Activated CD8-positive, alpha-beta memory T cell treated with anti-CD3 and anti-CD28 coated beads, Interleukin-2, amount 10 ng/mL, durations not matched to agents 7 days and 5 days (primary cell): ENCODE measurements around the gene TRPM2. TPM values are rescaled to one million over a fixed set of nuclear protein-coding genes. Genes with fewer than 3 reads are reported as not detected.
"Not testable (repeated sequence)": the region's sequence is repeated elsewhere in the genome, so short reads cannot be mapped to it uniquely, and the experiment has no call there.

Experiments used
- ATAC-seq: fragments of 150-1000 bp; cut with Tn5 transposase; one replicate; pipeline ENCODE4 v1.10.0; 2021; ENCODE audit warnings: moderate library complexity
- CTCF ChIA-PET: fragments of 350-600 bp; sonication (Branson Sonifier 250); formaldehyde crosslinking; loops from one replicate; lab custom pipeline; 2021; ENCODE audit warnings: antibody characterized with exemption; lab: Charles Lee
- DNase-seq: peaks from one replicate; pipeline ENCODE4 v3.0.0-alpha.2; 2020
- H3K27ac Mint-ChIP-seq: one replicate; pipeline ENCODE4 v1.8.0; 2021; ENCODE audit warnings: mild to moderate bottlenecking, mixed read lengths
- H3K27me3 Mint-ChIP-seq: one replicate; pipeline ENCODE4 v1.8.0; 2021; ENCODE audit warnings: mixed read lengths
- H3K36me3 Mint-ChIP-seq: one replicate; pipeline ENCODE4 v1.8.0; 2021; ENCODE audit warnings: mild to moderate bottlenecking, mixed read lengths
- H3K4me1 Mint-ChIP-seq: one replicate; pipeline ENCODE4 v1.8.0; 2021; ENCODE audit warnings: mixed read lengths
- H3K4me3 Mint-ChIP-seq: one replicate; pipeline ENCODE4 v1.8.0; 2021; ENCODE audit warnings: mild to moderate bottlenecking, moderate library complexity, mixed read lengths
- H3K9me3 Mint-ChIP-seq: one replicate; pipeline ENCODE4 v1.8.0; 2022; ENCODE audit warnings: low read depth, mixed read lengths
- total RNA-seq, 2 experiments: library from RNA; stranded (reverse); gene quantifications; one replicate each; pipeline ENCODE4 v1.2.3, GENCODE V29; 2021

Gene TRPM2
- total RNA-seq, 2 experiments from 2014 or later: 21.2 to 32.7 TPM

- peaks cover 2% of the 10 kb centered on the region for H3K4me1 Mint-ChIP-seq
- CTCF ChIA-PET: no interaction called here
- H3K36me3 Mint-ChIP-seq: peaks cover 5% of the 10 kb centered on the region
- no peak for ATAC-seq
- H3K9me3 Mint-ChIP-seq: no peaks in the 10 kb centered on the region
- DNase-seq: peak; percentile 34
- H3K27ac Mint-ChIP-seq: no peak overlapping the region
- no peaks in the 10 kb centered on the region for H3K27me3 Mint-ChIP-seq
- H3K4me3 Mint-ChIP-seq: no peak overlapping the region
These were observed 46.8 kb downstream of the TRPM2 start for GRCh38 chr21:44399955-44400790.

DNA sequence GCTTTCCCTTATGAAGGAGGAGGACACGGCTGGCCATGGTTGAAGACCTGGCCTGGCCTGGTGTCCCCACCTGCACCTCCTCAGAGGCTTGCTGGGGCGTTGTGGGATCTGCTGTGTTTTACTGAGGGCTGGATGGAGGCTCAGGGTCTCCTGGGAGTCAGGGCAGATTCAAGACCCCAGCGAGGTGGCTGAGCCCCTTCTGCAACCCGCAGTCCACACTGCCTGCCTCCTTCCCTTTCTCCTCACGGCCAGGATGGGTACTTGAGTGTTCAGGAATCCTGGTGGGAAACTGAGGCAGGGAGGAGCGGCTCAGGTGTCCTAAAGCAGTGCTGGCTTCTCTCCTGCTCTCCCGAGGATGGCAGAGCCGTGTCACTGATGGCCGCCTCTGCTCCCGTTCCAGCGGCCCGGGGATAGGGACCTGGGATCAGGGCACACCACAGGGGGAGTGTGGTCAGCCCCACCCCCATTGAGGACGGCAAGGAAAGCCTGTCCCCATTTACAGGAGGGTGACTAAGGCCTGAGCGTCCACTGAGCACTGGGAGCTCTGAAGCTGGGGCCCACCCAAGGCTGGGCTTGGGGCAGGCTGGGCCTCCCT lies 47.5 kb downstream of the TRPM2 start:
- Mint-ChIP-seq H3K4me3 (no peak overlapping the region), H3K36me3 (peaks cover 7% of the 10 kb centered on the region), H3K9me3 (no peaks in the 10 kb centered on the region)

GRCh38 chr21:44401386-44402160 lies 48.2 kb downstream of the TRPM2 start:
- Mint-ChIP-seq H3K4me1 (no peaks in the 10 kb centered on the region), H3K9me3 (peaks cover 2% of the 10 kb centered on the region), H3K4me3 (no peak overlapping the region), H3K36me3 (peaks cover 13% of the 10 kb centered on the region), H3K27me3 (no peaks in the 10 kb centered on the region), H3K27ac (no peak overlapping the region)
- ATAC-seq (no peak), DNase-seq (peak; percentile 30)
- CTCF ChIA-PET: no interaction called here

More for the DNA sequence above, 47.5 kb downstream of the TRPM2 start:
- no peaks in the 10 kb centered on the region for H3K4me1 Mint-ChIP-seq
- CTCF ChIA-PET: no interaction called here
- no peak for ATAC-seq
- DNase-seq: peak; percentile 37
- H3K27ac Mint-ChIP-seq: no peak overlapping the region
- H3K27me3 Mint-ChIP-seq: no peaks in the 10 kb centered on the region

GRCh38 chr21:44402323-44403105 lies 49.1 kb downstream of the TRPM2 start:
- no peak for ATAC-seq
- Mint-ChIP-seq H3K36me3 (peaks cover 18% of the 10 kb centered on the region), H3K27ac (no peak overlapping the region), H3K4me1 (peaks cover 2% of the 10 kb centered on the region), H3K27me3 (no peaks in the 10 kb centered on the region), H3K4me3 (no peak overlapping the region), H3K9me3 (peaks cover 3% of the 10 kb centered on the region)
- DNase-seq: peak; percentile 36
- CTCF ChIA-PET: no interaction called here

GRCh38 chr21:44403106-44404020 lies 49.9 kb downstream of the TRPM2 start:
- CTCF ChIA-PET: no interaction called here
- DNase-seq (peak; percentile 21), ATAC-seq (no peak)
- Mint-ChIP-seq H3K27ac (no peak overlapping the region), H3K9me3 (peaks cover 4% of the 10 kb centered on the region), H3K27me3 (no peaks in the 10 kb centered on the region), H3K4me3 (no peak overlapping the region), H3K36me3 (peaks cover 21% of the 10 kb centered on the region), H3K4me1 (peaks cover 3% of the 10 kb centered on the region)

DNA sequence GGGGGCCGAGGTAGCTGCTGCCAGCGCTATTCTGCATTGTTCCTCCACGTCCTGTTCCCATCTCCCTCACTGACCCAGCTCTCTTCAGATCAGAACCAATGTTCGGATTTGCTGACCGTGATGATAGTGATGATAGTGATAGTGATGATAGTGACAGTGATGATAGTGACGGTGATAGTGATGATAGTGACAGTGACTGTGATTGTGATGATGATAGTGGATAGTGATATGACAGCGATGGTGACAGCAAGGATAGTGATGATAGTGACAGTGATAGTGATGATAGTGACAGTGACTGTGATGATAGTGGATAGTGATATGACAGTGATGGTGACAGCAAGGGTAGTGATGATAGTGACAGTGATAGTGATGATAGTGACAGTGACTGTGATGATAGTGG lies 51.1 kb downstream of the TRPM2 start:
- H3K27me3 Mint-ChIP-seq, H3K4me3 Mint-ChIP-seq, DNase-seq, H3K27ac Mint-ChIP-seq, H3K4me1 Mint-ChIP-seq, ATAC-seq, H3K9me3 Mint-ChIP-seq, CTCF ChIA-PET: not testable (repeated sequence)
- peaks cover 29% of the 10 kb centered on the region for H3K36me3 Mint-ChIP-seq

DNA sequence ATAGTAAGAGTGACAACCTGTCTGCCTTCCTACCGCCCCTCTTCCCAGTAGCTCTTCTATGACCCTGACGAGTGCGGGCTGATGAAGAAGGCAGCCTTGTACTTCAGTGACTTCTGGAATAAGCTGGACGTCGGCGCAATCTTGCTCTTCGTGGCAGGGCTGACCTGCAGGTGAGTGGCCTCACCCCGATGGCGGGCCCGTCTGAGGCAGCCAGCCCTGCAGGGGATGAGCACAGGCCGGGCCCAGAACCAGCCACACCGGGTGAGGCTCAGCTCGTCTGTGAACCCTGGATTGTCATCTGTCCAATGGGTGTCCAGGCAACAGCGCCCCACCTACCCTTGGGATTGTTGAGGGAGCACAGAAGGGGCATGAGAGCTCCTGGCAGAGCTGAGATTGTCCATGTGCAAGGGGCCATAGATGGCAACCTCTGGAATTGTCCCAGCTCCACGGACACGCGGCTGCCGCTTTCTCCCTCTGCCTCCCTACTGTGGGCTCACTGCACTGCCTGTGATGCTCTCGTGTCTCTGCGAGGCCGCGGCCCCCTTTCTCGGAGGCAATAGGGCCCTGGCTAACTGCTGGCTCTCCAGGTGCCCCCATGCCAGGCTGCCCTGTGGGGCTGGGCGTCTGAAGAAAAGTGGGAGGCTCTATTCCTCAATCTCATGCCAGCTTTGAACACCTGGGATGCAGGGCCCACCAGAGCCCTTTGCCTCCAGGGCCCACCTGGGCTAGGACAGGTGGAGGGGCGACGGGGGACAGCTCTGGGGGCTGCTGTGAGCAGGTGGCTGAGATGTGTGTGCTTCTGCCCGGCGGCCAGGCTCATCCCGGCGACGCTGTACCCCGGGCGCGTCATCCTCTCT lies 51.9 kb downstream of the TRPM2 start:
- ATAC-seq: no peak

DNA sequence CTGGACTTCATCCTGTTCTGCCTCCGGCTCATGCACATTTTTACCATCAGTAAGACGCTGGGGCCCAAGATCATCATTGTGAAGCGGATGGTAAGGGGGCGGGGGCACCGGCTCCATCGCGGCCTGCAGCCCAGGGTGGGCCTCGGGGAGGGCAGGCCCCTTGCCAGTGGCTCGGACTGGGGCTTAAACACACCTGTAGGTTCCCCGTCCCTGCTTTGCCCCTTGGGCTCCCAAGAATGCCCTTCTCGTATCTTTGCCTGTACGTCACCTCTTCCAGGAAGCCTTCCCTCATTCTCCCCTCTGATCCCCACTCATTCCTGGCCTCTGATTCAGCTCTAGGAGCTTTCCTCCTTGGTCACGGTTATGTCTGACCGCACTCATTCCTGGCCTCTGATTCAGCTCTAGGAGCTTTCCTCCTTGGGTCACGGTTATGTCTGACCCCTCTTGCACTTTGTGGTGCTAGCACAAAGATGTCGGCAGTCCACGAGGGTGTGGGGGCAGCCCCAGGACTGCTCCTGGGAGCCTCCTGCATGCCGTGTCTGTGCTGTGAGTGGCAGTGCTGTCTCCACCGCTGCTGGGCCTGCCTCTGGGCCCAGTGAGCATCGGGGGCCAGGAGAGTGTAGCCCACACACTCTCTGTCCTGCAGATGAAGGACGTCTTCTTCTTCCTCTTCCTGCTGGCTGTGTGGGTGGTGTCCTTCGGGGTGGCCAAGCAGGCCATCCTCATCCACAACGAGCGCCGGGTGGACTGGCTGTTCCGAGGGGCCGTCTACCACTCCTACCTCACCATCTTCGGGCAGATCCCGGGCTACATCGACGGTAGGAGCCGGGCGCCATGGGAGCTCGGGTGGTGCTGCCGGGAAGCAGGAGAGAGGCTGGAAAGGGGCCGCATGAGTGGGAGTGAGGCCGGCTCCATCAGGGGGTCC lies 52.8 kb downstream of the TRPM2 start:
- ATAC-seq: no peak
- CTCF ChIA-PET: no interaction called here

More for the DNA sequence above, 51.9 kb downstream of the TRPM2 start:
- Mint-ChIP-seq H3K4me3 (no peak overlapping the region), H3K36me3 (peaks cover 32% of the 10 kb centered on the region), H3K27me3 (no peaks in the 10 kb centered on the region), H3K9me3 (peaks cover 7% of the 10 kb centered on the region), H3K4me1 (peaks cover 3% of the 10 kb centered on the region), H3K27ac (no peak overlapping the region)
- DNase-seq: no peak
- CTCF ChIA-PET: no interaction called here

DNA sequence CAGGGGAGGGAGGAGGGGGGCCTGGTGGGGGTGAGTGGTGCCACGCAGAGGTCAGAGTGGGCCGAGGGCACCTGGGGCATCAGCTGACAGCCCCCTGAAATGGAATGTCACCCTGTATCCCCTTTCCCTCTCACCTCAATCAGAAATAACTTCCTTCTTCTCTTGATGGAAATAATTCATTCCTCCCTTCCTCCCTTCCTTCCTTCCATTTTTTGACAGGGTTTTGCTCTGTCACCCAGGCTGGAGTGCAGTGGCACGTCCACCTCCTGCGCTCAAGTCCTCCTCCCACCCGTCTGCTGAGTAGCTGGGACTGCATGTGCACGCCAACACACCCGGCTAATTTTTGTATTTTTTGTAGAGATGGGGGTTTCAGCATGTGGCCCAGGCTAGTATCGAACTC lies 53.5 kb downstream of the TRPM2 start:
- ATAC-seq: no peak
- Mint-ChIP-seq H3K9me3 (peaks cover 7% of the 10 kb centered on the region), H3K36me3 (peaks cover 35% of the 10 kb centered on the region), H3K4me3 (no peak overlapping the region), H3K4me1 (peaks cover 3% of the 10 kb centered on the region), H3K27me3 (no peaks in the 10 kb centered on the region), H3K27ac (peak overlapping the region; percentile 28)
- DNase-seq: no peak
- CTCF ChIA-PET: interaction anchor here (0.6 to 0.7 kb wide), 2 partner anchors 211 to 1425 kb away, joined by 3 read pairs; no protein-coding TSS in a partner anchor

More for the DNA sequence above, 52.8 kb downstream of the TRPM2 start:
- Mint-ChIP-seq H3K27ac (no peak overlapping the region), H3K4me1 (peaks cover 3% of the 10 kb centered on the region), H3K36me3 (peaks cover 32% of the 10 kb centered on the region), H3K4me3 (no peak overlapping the region), H3K9me3 (peaks cover 7% of the 10 kb centered on the region), H3K27me3 (no peaks in the 10 kb centered on the region)
- no peak for DNase-seq

- H3K4me1 Mint-ChIP-seq: peaks cover 3% of the 10 kb centered on the region
- peaks cover 2% of the 10 kb centered on the region for H3K27me3 Mint-ChIP-seq
- H3K4me3 Mint-ChIP-seq: no peak overlapping the region
- DNase-seq (no peak), ATAC-seq (no peak)
- H3K9me3 Mint-ChIP-seq: peaks cover 9% of the 10 kb centered on the region
- peaks cover 36% of the 10 kb centered on the region for H3K36me3 Mint-ChIP-seq
- H3K27ac Mint-ChIP-seq: no peak overlapping the region
- CTCF ChIA-PET: interaction anchor here (0.6 to 0.7 kb wide), 2 partner anchors 211 to 1425 kb away, joined by 3 read pairs; no protein-coding TSS in a partner anchor
These were observed 54.1 kb downstream of the TRPM2 start for GRCh38 chr21:44407493-44407892.

GRCh38 chr21:44408226-44408625 lies 54.8 kb downstream of the TRPM2 start:
- Mint-ChIP-seq H3K4me3 (no peak overlapping the region), H3K4me1 (peaks cover 3% of the 10 kb centered on the region), H3K9me3 (peaks cover 9% of the 10 kb centered on the region), H3K27me3 (peaks cover 3% of the 10 kb centered on the region), H3K27ac (no peak overlapping the region), H3K36me3 (peaks cover 40% of the 10 kb centered on the region)
- DNase-seq (no peak), ATAC-seq (no peak)
- CTCF ChIA-PET: no interaction called here
